Measurements from ENCODE around the gene RELT. TPM values are rescaled to one million over a fixed set of nuclear protein-coding genes. Genes with fewer than 3 reads are reported as not detected.

Gene RELT
- total RNA-seq, 2 experiments from 2014 or later, result 23.2 to 24.2 TPM

GRCh38 chr11:73398721-73399120, 22.5 kb downstream of the RELT start:
- no peak for DNase-seq
- Mint-ChIP-seq H3K4me1 (peaks cover 1% of the 10 kb centered on the region), H3K27ac (no peak overlapping the region), H3K27me3 (no peaks in the 10 kb centered on the region), H3K36me3 (no peaks in the 10 kb centered on the region), H3K9me3 (no peaks in the 10 kb centered on the region), H3K4me3 (no peak overlapping the region)

GRCh38 chr11:73399159-73399590, 23.0 kb downstream of the RELT start:
- Mint-ChIP-seq H3K9me3 (no peaks in the 10 kb centered on the region), H3K36me3 (no peaks in the 10 kb centered on the region), H3K4me3 (no peak overlapping the region), H3K27ac (peak overlapping the region; percentile 12), H3K4me1 (peaks cover 1% of the 10 kb centered on the region), H3K27me3 (no peaks in the 10 kb centered on the region)
- no peak for DNase-seq

GRCh38 chr11:73399636-73400035, 23.4 kb downstream of the RELT start:
- no peaks in the 10 kb centered on the region for H3K9me3 Mint-ChIP-seq
- no peak for DNase-seq
- H3K36me3 Mint-ChIP-seq, result no peaks in the 10 kb centered on the region
- H3K4me3 Mint-ChIP-seq, result no peak overlapping the region
- no peaks in the 10 kb centered on the region for H3K27me3 Mint-ChIP-seq
- peak overlapping the region; percentile 12 for H3K27ac Mint-ChIP-seq
- peaks cover 1% of the 10 kb centered on the region for H3K4me1 Mint-ChIP-seq

- Mint-ChIP-seq H3K4me3 (no peak overlapping the region), H3K36me3 (no peaks in the 10 kb centered on the region), H3K27ac (no peak overlapping the region), H3K27me3 (no peaks in the 10 kb centered on the region), H3K4me1 (peaks cover 1% of the 10 kb centered on the region), H3K9me3 (no peaks in the 10 kb centered on the region)
- no peak for DNase-seq
Observed at GRCh38 chr11:73400293-73400692, 24.1 kb downstream of the RELT start.

GRCh38 chr11:73401217-73401923, 25.2 kb downstream of the RELT start:
- no peak for DNase-seq
- H3K4me3 Mint-ChIP-seq, result no peak overlapping the region
- H3K9me3 Mint-ChIP-seq, result no peaks in the 10 kb centered on the region
- no peaks in the 10 kb centered on the region for H3K36me3 Mint-ChIP-seq
- peaks cover 1% of the 10 kb centered on the region for H3K4me1 Mint-ChIP-seq
- H3K27ac Mint-ChIP-seq, result no peak overlapping the region
- H3K27me3 Mint-ChIP-seq, result no peaks in the 10 kb centered on the region

GRCh38 chr11:73401924-73402833, 26.0 kb downstream of the RELT start:
- Mint-ChIP-seq H3K36me3 (no peaks in the 10 kb centered on the region), H3K27ac (no peak overlapping the region), H3K4me1 (peaks cover 1% of the 10 kb centered on the region), H3K9me3 (no peaks in the 10 kb centered on the region), H3K4me3 (no peak overlapping the region), H3K27me3 (no peaks in the 10 kb centered on the region)
- no peak for DNase-seq

GRCh38 chr11:73402834-73403185, 26.6 kb downstream of the RELT start:
- no peaks in the 10 kb centered on the region for H3K27me3 Mint-ChIP-seq

GRCh38 chr11:73403541-73403940, 27.3 kb downstream of the RELT start:
- Mint-ChIP-seq H3K36me3 (no peaks in the 10 kb centered on the region), H3K27me3 (no peaks in the 10 kb centered on the region), H3K4me1 (peaks cover 1% of the 10 kb centered on the region), H3K9me3 (no peaks in the 10 kb centered on the region), H3K27ac (no peak overlapping the region), H3K4me3 (no peak overlapping the region)
- DNase-seq, result no peak

More at GRCh38 chr11:73402834-73403185, 26.6 kb downstream of the RELT start:
- no peaks in the 10 kb centered on the region for H3K9me3 Mint-ChIP-seq
- H3K36me3 Mint-ChIP-seq, result no peaks in the 10 kb centered on the region
- no peak overlapping the region for H3K4me3 Mint-ChIP-seq
- no peak for DNase-seq
- peaks cover 1% of the 10 kb centered on the region for H3K4me1 Mint-ChIP-seq
- H3K27ac Mint-ChIP-seq, result no peak overlapping the region

GRCh38 chr11:73404048-73404447, 27.8 kb downstream of the RELT start:
- no peak for DNase-seq
- Mint-ChIP-seq H3K9me3 (no peaks in the 10 kb centered on the region), H3K27me3 (no peaks in the 10 kb centered on the region), H3K36me3 (peaks cover 3% of the 10 kb centered on the region), H3K4me3 (no peak overlapping the region), H3K27ac (no peak overlapping the region), H3K4me1 (peaks cover 1% of the 10 kb centered on the region)

GRCh38 chr11:73404506-73405145, 28.4 kb downstream of the RELT start:
- Mint-ChIP-seq H3K9me3 (no peaks in the 10 kb centered on the region), H3K4me1 (peaks cover 1% of the 10 kb centered on the region), H3K36me3 (peaks cover 6% of the 10 kb centered on the region), H3K27me3 (no peaks in the 10 kb centered on the region), H3K27ac (no peak overlapping the region), H3K4me3 (no peak overlapping the region)
- no peak for DNase-seq

GRCh38 chr11:73405146-73405510, 28.9 kb downstream of the RELT start:
- no peak overlapping the region for H3K4me3 Mint-ChIP-seq
- no peaks in the 10 kb centered on the region for H3K27me3 Mint-ChIP-seq
- H3K9me3 Mint-ChIP-seq, result no peaks in the 10 kb centered on the region
- H3K27ac Mint-ChIP-seq, result no peak overlapping the region
- peaks cover 1% of the 10 kb centered on the region for H3K4me1 Mint-ChIP-seq
- no peak for DNase-seq
- H3K36me3 Mint-ChIP-seq, result peaks cover 6% of the 10 kb centered on the region

- H3K9me3 Mint-ChIP-seq, result no peaks in the 10 kb centered on the region
- no peak overlapping the region for H3K27ac Mint-ChIP-seq
- H3K4me1 Mint-ChIP-seq, result peaks cover 1% of the 10 kb centered on the region
- peaks cover 6% of the 10 kb centered on the region for H3K36me3 Mint-ChIP-seq
- no peaks in the 10 kb centered on the region for H3K27me3 Mint-ChIP-seq
- no peak for DNase-seq
- no peak overlapping the region for H3K4me3 Mint-ChIP-seq
Observed at GRCh38 chr11:73406131-73406530, 29.9 kb downstream of the RELT start.

- Mint-ChIP-seq H3K4me3 (no peak overlapping the region), H3K27me3 (no peaks in the 10 kb centered on the region), H3K9me3 (no peaks in the 10 kb centered on the region), H3K4me1 (peaks cover 1% of the 10 kb centered on the region), H3K27ac (no peak overlapping the region), H3K36me3 (peaks cover 6% of the 10 kb centered on the region)
- no peak for DNase-seq
Observed at GRCh38 chr11:73406619-73407018, 30.4 kb downstream of the RELT start.

- DNase-seq, result no peak
- Mint-ChIP-seq H3K4me3 (no peak overlapping the region), H3K4me1 (no peaks in the 10 kb centered on the region), H3K27ac (peak overlapping the region; percentile 22), H3K9me3 (no peaks in the 10 kb centered on the region), H3K36me3 (peaks cover 6% of the 10 kb centered on the region), H3K27me3 (no peaks in the 10 kb centered on the region)
Observed at GRCh38 chr11:73409431-73409830, 33.2 kb downstream of the RELT start.

GRCh38 chr11:73410627-73411026, 34.4 kb downstream of the RELT start:
- Mint-ChIP-seq H3K4me1 (peaks cover 5% of the 10 kb centered on the region), H3K4me3 (no peak overlapping the region), H3K36me3 (peaks cover 6% of the 10 kb centered on the region), H3K27me3 (no peaks in the 10 kb centered on the region), H3K9me3 (no peaks in the 10 kb centered on the region), H3K27ac (no peak overlapping the region)
- DNase-seq, result no peak
